KG1 (cell line): ENCODE data around the gene MRGPRE.
"Not testable (repeated sequence)": the region's sequence is repeated elsewhere in the genome, so short reads cannot be mapped to it uniquely, and the experiment has no call there.

Experiments
- DNase-seq: peaks from one replicate; lab custom pipeline; 2025; lab: John Stamatoyannopoulos, UW

MRGPRE gene

GRCh38 chr11:3231851-3232744, at the start of gene MRGPRE:
TSS of gene MRGPRE (minus strand) at chr11:3232417. CDS start at chr11:3228799, 3,618 bp downstream.
- DNase-seq = no peak

GRCh38 chr11:3281146-3281545, 48.9 kb upstream of the MRGPRE start:
- not testable (repeated sequence) for DNase-seq

- DNase-seq = not testable (repeated sequence)
Observed at GRCh38 chr11:3280662-3281061, 48.4 kb upstream of the MRGPRE start.

- not testable (repeated sequence) for DNase-seq
Observed at GRCh38 chr11:3278922-3279321, 46.7 kb upstream of the MRGPRE start.

- DNase-seq = not testable (repeated sequence)
Observed at GRCh38 chr11:3273629-3274028, 41.4 kb upstream of the MRGPRE start.

GRCh38 chr11:3262548-3262947, 30.3 kb upstream of the MRGPRE start:
- DNase-seq = not testable (repeated sequence)

- DNase-seq = not testable (repeated sequence)
Observed at GRCh38 chr11:3261831-3262230, 29.6 kb upstream of the MRGPRE start.

- DNase-seq = not testable (repeated sequence)
Observed at GRCh38 chr11:3257509-3257908, 25.3 kb upstream of the MRGPRE start.

GRCh38 chr11:3255241-3255640, 23.0 kb upstream of the MRGPRE start:
- not testable (repeated sequence) for DNase-seq

- not testable (repeated sequence) for DNase-seq
Observed at GRCh38 chr11:3254773-3255172, 22.6 kb upstream of the MRGPRE start.

- no peak for DNase-seq
Observed at GRCh38 chr11:3245071-3245470, 12.9 kb upstream of the MRGPRE start.

- no peak for DNase-seq
Observed at GRCh38 chr11:3243880-3244279, 11.7 kb upstream of the MRGPRE start.

- no peak for DNase-seq
Observed at GRCh38 chr11:3237119-3237518, 4.9 kb upstream of the MRGPRE start.

GRCh38 chr11:3234846-3235245, 2.6 kb upstream of the MRGPRE start:
- no peak for DNase-seq

GRCh38 chr11:3232956-3233355, 739 bp upstream of the MRGPRE start:
- no peak for DNase-seq

GRCh38 chr11:3231550-3231850, 717 bp downstream of the MRGPRE start:
- no peak for DNase-seq

GRCh38 chr11:3230636-3231549, 1.3 kb downstream of the MRGPRE start:
- no peak for DNase-seq

GRCh38 chr11:3229673-3230630, 2.3 kb downstream of the MRGPRE start:
- no peak for DNase-seq

GRCh38 chr11:3228445-3228829, 3.8 kb downstream of the MRGPRE start:
- DNase-seq = no peak

- no peak for DNase-seq
Observed at GRCh38 chr11:3227568-3228444, 4.4 kb downstream of the MRGPRE start.
